GM12878 (cell line): ENCODE data around the gene RAN. TPM values are rescaled to one million over a fixed set of nuclear protein-coding genes. Genes with fewer than 3 reads are reported as not detected.

Experiments
- ATAC-seq: fragments of 200-7000 bp; cut with Tn5 transposase; 3 replicates; pipeline ENCODE4 v1.9.1; 2020; ENCODE audit warnings: mild to moderate bottlenecking, moderate library complexity
- BruUV-seq: library from RNA; stranded (reverse); fragments of 400-500 nt; replicated peaks from 2 replicates; lab custom pipeline; 2021; lab: Mats Ljungman, UMichigan
- CTCF ChIA-PET: fragments of 300-600 bp; sonication (Branson Sonifier 250); formaldehyde crosslinking; extraction: SDS; loops from one replicate; lab custom pipeline; 2021; ENCODE audit warnings: inconsistent platforms; lab: Yijun Ruan, JAX
- POLR2A ChIA-PET: fragments of 350-600 bp; formaldehyde crosslinking; extraction: SDS; loops from one replicate; lab custom pipeline; 2021; ENCODE audit warnings: inconsistent platforms; lab: Charles Lee
- RAD21 ChIA-PET: fragments of 300-600 bp; sonication (Branson Sonifier 250); formaldehyde crosslinking; loops from one replicate; lab custom pipeline; 2023; ENCODE audit warnings: antibody characterized with exemption; ENCODE audit not compliant: unreplicated experiment; lab: Charles Lee
- SMC1A ChIA-PET: fragments of 300-600 bp; sonication (Branson Sonifier 250); formaldehyde crosslinking; loops from one replicate; lab custom pipeline; 2023; ENCODE audit not compliant: unreplicated experiment, uncharacterized antibody; lab: Charles Lee
- DNase-seq: peaks from one replicate; pipeline ENCODE4 v3.0.0-alpha.2; 2011; ENCODE audit warnings: low read depth, low spot score
- FAIRE-seq: peaks from 3 replicates; lab custom pipeline; 2011; peaks lifted over from hg19 to GRCh38; lab: Jason Lieb, UNC
- H2AFZ ChIP-seq: 2 replicates; pipeline ENCODE4 v1.6.0; 2011; ENCODE audit warnings: low read depth, low read length, control low read depth; ENCODE audit not compliant: control insufficient read depth
- H3K27ac ChIP-seq: 2 replicates; pipeline ENCODE4 v1.5.1; 2011; ENCODE audit warnings: control low read depth; ENCODE audit not compliant: control insufficient read depth, insufficient read depth
- H3K27me3 ChIP-seq, 2 experiments: replicated peaks in 1 of 2; 2 replicates each; pipeline versions ENCODE4 v1.6.0 to v1.6.1; 2011; ENCODE audit warnings: low read length in 1 of 2; ENCODE audit not compliant: control insufficient read depth in 2 of 2, insufficient read depth in 2 of 2
- H3K36me3 ChIP-seq, 2 experiments: 2 replicates each; pipeline ENCODE4 v1.5.1; 2011; ENCODE audit warnings: low read length in 1 of 2; ENCODE audit not compliant: control insufficient read depth in 2 of 2, insufficient read depth in 2 of 2
- H3K4me1 ChIP-seq: 2 replicates; pipeline ENCODE4 v1.6.1; 2011; ENCODE audit warnings: mild to moderate bottlenecking, low read length, moderate library complexity, mixed read lengths; ENCODE audit not compliant: control insufficient read depth, insufficient read depth
- H3K4me2 ChIP-seq: 2 replicates; pipeline ENCODE4 v1.6.0; 2011; ENCODE audit warnings: control low read depth; ENCODE audit not compliant: control insufficient read depth, insufficient read depth
- H3K4me3 ChIP-seq: fragments of 200-600 bp; sonication (generic); 2 replicates; pipeline ENCODE4 v1.5.1; 2016
- H3K79me2 ChIP-seq: 2 replicates; pipeline ENCODE4 v1.6.0; 2011; ENCODE audit warnings: low read length; ENCODE audit not compliant: control insufficient read depth, insufficient read depth
- H3K9ac ChIP-seq: 2 replicates; pipeline ENCODE4 v1.8.0; 2011; ENCODE audit warnings: low read length, control low read depth, mixed read lengths; ENCODE audit not compliant: control insufficient read depth, insufficient read depth
- H3K9me3 ChIP-seq: replicated peaks from 3 replicates; pipeline ENCODE4 v1.5.1; 2011; ENCODE audit warnings: mild to moderate bottlenecking, low read length; ENCODE audit not compliant: control insufficient read depth, insufficient read depth
- H4K20me1 ChIP-seq: 2 replicates; pipeline ENCODE4 v1.6.0; 2011; ENCODE audit not compliant: control insufficient read depth, insufficient read depth
- BCL11A ChIP-seq: IDR thresholded peaks from 2 replicates; pipeline ENCODE4 v1.6.1; 2011; ENCODE audit warnings: low read depth, low read length
- LARP7 ChIP-seq: fragments of 450-650 bp; IDR thresholded peaks from 2 replicates; pipeline ENCODE4 v1.6.1; 2017; ENCODE audit warnings: mild to moderate bottlenecking
- MTA3 ChIP-seq: IDR thresholded peaks from 2 replicates; pipeline ENCODE4 v1.6.1; 2012; ENCODE audit warnings: low read length, inconsistent platforms, borderline replicate concordance
- NR2C1 ChIP-seq: fragments of 450-650 bp; IDR thresholded peaks from 2 replicates; pipeline ENCODE4 v1.6.1; 2017; ENCODE audit warnings: antibody characterized with exemption, mild to moderate bottlenecking, moderate library complexity
- RELB ChIP-seq: fragments of 450-650 bp; IDR thresholded peaks from 2 replicates; pipeline ENCODE4 v1.6.1; 2017; ENCODE audit warnings: low read depth, mild to moderate bottlenecking, moderate library complexity
- SMAD5 ChIP-seq: IDR thresholded peaks from 2 replicates; pipeline ENCODE4 v1.6.1; 2016; ENCODE audit warnings: antibody characterized with exemption, low read depth
- STAT1 ChIP-seq: fragments of 450-650 bp; conservative IDR thresholded peaks from 2 replicates; pipeline ENCODE4 v1.6.1; 2014; ENCODE audit warnings: antibody characterized with exemption, mild to moderate bottlenecking
- SUPT20H ChIP-seq: IDR thresholded peaks from 2 replicates; pipeline ENCODE4 v1.6.1; 2011; ENCODE audit warnings: low read depth, mild to moderate bottlenecking, low read length, moderate library complexity, borderline replicate concordance; ENCODE audit not compliant: control insufficient read depth
- TCF12 ChIP-seq: IDR thresholded peaks from 2 replicates; pipeline ENCODE4 v1.6.1; 2011; ENCODE audit warnings: low read depth, mild to moderate bottlenecking, low read length
- USF1 ChIP-seq: IDR thresholded peaks from 2 replicates; pipeline ENCODE4 v1.6.1; 2011; ENCODE audit warnings: borderline replicate concordance, low read depth, mild to moderate bottlenecking, moderate library complexity, mixed read lengths, low read length; ENCODE audit not compliant: insufficient read depth; ENCODE audit errors: extremely low read length
- ZBTB11 ChIP-seq: fragments of 450-650 bp; formaldehyde crosslinking; IDR thresholded peaks from 2 replicates; pipeline ENCODE4 v1.5.0; 2022; ENCODE audit warnings: mild to moderate bottlenecking, missing genetic modification characterization
- ZNF24 ChIP-seq: fragments of 450-650 bp; IDR thresholded peaks from 2 replicates; pipeline ENCODE4 v1.6.1; 2017; ENCODE audit warnings: antibody characterized with exemption, mild to moderate bottlenecking
- ZSCAN29 ChIP-seq: fragments of 450-650 bp; IDR thresholded peaks from 2 replicates; pipeline ENCODE4 v1.6.1; 2017; ENCODE audit warnings: mild to moderate bottlenecking, moderate library complexity
- WGBS: methylation state at CpG from one replicate; pipeline ENCODE4 v1.1.6; 2016; ENCODE audit warnings: low lambda C conversion rate; ENCODE audit not compliant: insufficient replicate concordance, insufficient coverage; ENCODE audit errors: missing lambda C conversion rate; 5-methylcytosine and 5-hydroxymethylcytosine counted together
- in situ Hi-C: fragments of 300-500 bp; cut with MboI; formaldehyde crosslinking; loops from 9 replicates; pipeline ENCODE4 v1.14.3; 2018; ENCODE audit warnings: mixed read lengths
- intact Hi-C: fragments of 100-400 bp; cut with micrococcal nuclease; formaldehyde crosslinking; loops from one replicate; pipeline ENCODE4 v1.14.2; 2022; ENCODE audit not compliant: unreplicated experiment
- polyA plus RNA-seq, 11 experiments: library from polyadenylated mRNA; depleted of rRNA in 4 of 11; unstranded in 6 of 11; stranded (reverse) in 5 of 11; fragments of >200 nt; fragmentation: Nextera tagmentation in 4 of 11; fragmentation: Illumina TruSeq in 1 of 11; extraction: Ambion mirVana in 4 of 11; extraction: Trizol in 1 of 11; gene quantifications; 1 replicate in 1 of 11; 2 replicates in 10 of 11; pipeline versions ENCODE4 v1.2.1 to v1.2.3, GENCODE V29; 2011 to 2016; ENCODE audit warnings: inconsistent platforms in 2 of 11, missing spikeins in 2 of 11, low read depth in 1 of 11
- total RNA-seq, 4 experiments: library from RNA; depleted of rRNA in 3 of 4; stranded (reverse); fragments of >200 nt in 3 of 4; fragmentation: Illumina TruSeq in 1 of 4; extraction: Trizol in 1 of 4; gene quantifications; 2 replicates each; pipeline versions ENCODE4 v1.2.1 to v1.2.3, GENCODE V29; 2013 to 2021

RAN gene
- total and polyA plus RNA-seq, 10 of the 15 experiments (the other 5 are each of a cell fraction or from before 2014, with no cell fraction given), result 1,598 to 3,769 (median 2,845) TPM

- Histone ChIP-seq H3K4me3 (no peak overlapping the region), H3K79me2 (no peaks in the 10 kb centered on the region), H3K27me3 (no peaks in the 10 kb centered on the region), H3K9me3 (peaks cover 2% of the 10 kb centered on the region; the same call in 1 of the 3 replicates), H3K4me1 (no peaks in the 10 kb centered on the region), H2AFZ (no peak overlapping the region), H3K4me2 (no peak overlapping the region), H4K20me1 (no peaks in the 10 kb centered on the region), H3K27ac (no peak overlapping the region), H3K36me3 (no peaks in the 10 kb centered on the region), H3K9ac (no peak overlapping the region)
- DNase-seq (no peak), FAIRE-seq (no peak), ATAC-seq (no peak)
- SMC1A ChIA-PET, result no interaction called here
- RAD21 ChIA-PET, result no interaction called here
- CTCF ChIA-PET, result no interaction called here
- in situ Hi-C loops (no loop called here), intact Hi-C loops (no loop called here)
- WGBS, result 40% methylated on average over 9 of the region's 9 CpGs
- no TSS peak for BruUV-seq
- POLR2A ChIA-PET, result no interaction called here
- TF ChIP-seq NR2C1 (no peak), MTA3 (no peak), BCL11A (no peak), USF1 (no peak), STAT1 (no peak)
These were observed 11.6 kb upstream of the RAN start for GRCh38 chr12:130860311-130860710.

- FAIRE-seq (no peak), ATAC-seq (no peak), DNase-seq (no peak)
- Histone ChIP-seq H3K4me2 (no peak overlapping the region), H2AFZ (no peak overlapping the region), H3K36me3 (no peaks in the 10 kb centered on the region), H3K9ac (no peak overlapping the region), H4K20me1 (no peaks in the 10 kb centered on the region), H3K27ac (no peak overlapping the region), H3K27me3 (no peaks in the 10 kb centered on the region), H3K79me2 (no peaks in the 10 kb centered on the region), H3K4me3 (no peak overlapping the region), H3K9me3 (no peaks in the 10 kb centered on the region; the same call in 2 of the 3 replicates), H3K4me1 (no peaks in the 10 kb centered on the region)
- CTCF ChIA-PET, result interaction anchor here (1.2 kb wide), 1 partner anchor 8 kb away, joined by 4 read pairs; no protein-coding TSS in a partner anchor
- RAD21 ChIA-PET, result no interaction called here
- WGBS, result 43% methylated on average over 4 of the region's 4 CpGs
- in situ Hi-C loops (no loop called here), intact Hi-C loops (no loop called here)
- POLR2A ChIA-PET, result interaction anchor here (0.7 kb wide), 1 partner anchor 15 kb away, joined by 4 read pairs; no protein-coding TSS in a partner anchor
- no TSS peak for BruUV-seq
- SMC1A ChIA-PET, result no interaction called here
- no peak for TF ChIP-seq ZBTB11 (CRISPR knock-in tag)
- no peak for TF ChIP-seq SMAD5
- TF ChIP-seq SUPT20H, result no peak
- TF ChIP-seq LARP7, result no peak
- TF ChIP-seq ZNF24, result no peak
- TF ChIP-seq ZSCAN29, result no peak
- TF ChIP-seq RELB, result no peak
- TF ChIP-seq TCF12, result no peak
These were observed 9.7 kb upstream of the RAN start for GRCh38 chr12:130862161-130862560.
